Measurements from ENCODE around the gene PZP. TPM values are rescaled to one million over a fixed set of nuclear protein-coding genes. Genes with fewer than 3 reads are reported as not detected.

PZP gene
- total and polyA plus RNA-seq, 9 of the 15 experiments (the other 6 are each of a cell fraction or from before 2014, with no cell fraction given): 0.01 TPM; not detected in 8

GRCh38 chr12:9198012-9198411, 10.2 kb downstream of the PZP start (continued):
- TF ChIP-seq RERE (CRISPR knock-in tag; IDR thresholded peaks at IDR 0.05; ENCODE audit: borderline replicate concordance) (no peak), CHD4 (IDR thresholded peaks at IDR 0.05; ENCODE audit: insufficient read depth, insufficient replicate concordance, low read depth, low read length, poor library complexity, severe bottlenecking) (no peak), HIVEP1 (CRISPR knock-in tag; IDR thresholded peaks at IDR 0.05) (no peak), GTF2A2 (tag; IDR thresholded peaks at IDR 0.05) (no peak), ARID3A (IDR thresholded peaks at IDR 0.05; ENCODE audit: borderline replicate concordance, low read depth, low read length) (no peak), ZNF134 (CRISPR knock-in tag; conservative IDR thresholded peaks at IDR 0.05) (no peak)
